ENCODE results near the gene TMEM181. TPM values are rescaled to one million over a fixed set of nuclear protein-coding genes. Genes with fewer than 3 reads are reported as not detected.

The TMEM181 gene
- total RNA-seq, 1 experiment from 2014 or later, result 15.4 TPM

DNA sequence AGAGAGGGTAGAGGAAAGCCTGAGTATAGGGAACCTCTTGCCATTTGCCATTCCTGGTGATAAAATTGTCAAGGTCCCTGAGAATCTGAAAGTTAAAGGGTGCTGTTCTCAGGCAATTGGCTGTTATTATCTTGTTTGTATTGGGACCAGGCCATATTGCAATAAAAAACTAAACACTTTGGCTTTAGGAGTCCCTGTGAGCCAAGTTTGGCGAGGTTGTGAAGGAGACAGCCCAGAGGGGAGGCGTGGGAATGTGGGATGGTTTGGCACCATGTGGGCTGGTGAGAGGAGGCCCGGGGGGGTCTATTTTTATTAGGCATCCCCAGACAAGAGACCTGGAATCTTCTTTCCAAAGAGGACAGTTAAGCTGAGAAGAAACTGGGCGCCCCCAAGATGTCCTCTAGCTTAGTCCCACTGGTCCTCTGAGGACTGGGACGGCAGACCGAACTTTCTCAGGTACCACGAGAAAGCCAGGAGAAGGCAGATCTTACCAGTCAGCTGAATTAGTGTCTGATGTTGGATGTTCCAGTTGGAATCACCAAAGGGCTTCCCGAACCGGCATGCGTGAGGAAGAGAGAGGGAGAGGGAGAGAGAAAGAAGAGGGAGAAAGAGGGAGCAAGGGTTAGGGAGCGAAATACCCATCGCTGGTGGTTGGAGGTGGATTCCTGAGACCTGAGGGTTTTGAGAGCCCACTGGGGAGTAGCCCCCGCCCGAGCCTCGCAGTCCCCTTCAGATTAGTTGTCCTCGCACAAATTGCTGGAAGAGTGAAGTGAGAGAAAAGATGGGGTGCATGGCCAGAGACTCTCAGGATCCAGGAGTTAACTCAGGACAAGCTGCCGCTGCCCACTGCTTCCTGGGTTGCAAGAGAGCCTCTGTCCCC lies 60.3 kb downstream of the TMEM181 start:
- H3K9ac ChIP-seq (ENCODE audit: low read length), result no peak overlapping the region
- H3K79me2 ChIP-seq (ENCODE audit: low read length), result no peaks in the 10 kb centered on the region
- no peak overlapping the region for H3K4me2 ChIP-seq (ENCODE audit: low read depth, low read length, poor library complexity, severe bottlenecking)
- no peak overlapping the region for H3K27ac ChIP-seq (ENCODE audit: low read length)
- H3K9me2 ChIP-seq (replicated peaks; ENCODE audit: insufficient read depth, low read length), result no peaks in the 10 kb centered on the region
- no peaks in the 10 kb centered on the region for H3K4me1 ChIP-seq (ENCODE audit: low read length)
- no peaks in the 10 kb centered on the region for H4K20me1 ChIP-seq (ENCODE audit: insufficient read depth, low read depth, low read length)
- H3K9me3 ChIP-seq (ENCODE audit: low read length), result no peaks in the 10 kb centered on the region
- no peak overlapping the region for H3K4me3 ChIP-seq (ENCODE audit: low read length)
- H3K36me3 ChIP-seq (ENCODE audit: insufficient read depth, low read length), result no peaks in the 10 kb centered on the region
- DNase-seq, result no peak
- H2AFZ ChIP-seq (ENCODE audit: low read length), result no peak overlapping the region
- no peaks in the 10 kb centered on the region for H3K27me3 ChIP-seq (ENCODE audit: low read length)

DNA sequence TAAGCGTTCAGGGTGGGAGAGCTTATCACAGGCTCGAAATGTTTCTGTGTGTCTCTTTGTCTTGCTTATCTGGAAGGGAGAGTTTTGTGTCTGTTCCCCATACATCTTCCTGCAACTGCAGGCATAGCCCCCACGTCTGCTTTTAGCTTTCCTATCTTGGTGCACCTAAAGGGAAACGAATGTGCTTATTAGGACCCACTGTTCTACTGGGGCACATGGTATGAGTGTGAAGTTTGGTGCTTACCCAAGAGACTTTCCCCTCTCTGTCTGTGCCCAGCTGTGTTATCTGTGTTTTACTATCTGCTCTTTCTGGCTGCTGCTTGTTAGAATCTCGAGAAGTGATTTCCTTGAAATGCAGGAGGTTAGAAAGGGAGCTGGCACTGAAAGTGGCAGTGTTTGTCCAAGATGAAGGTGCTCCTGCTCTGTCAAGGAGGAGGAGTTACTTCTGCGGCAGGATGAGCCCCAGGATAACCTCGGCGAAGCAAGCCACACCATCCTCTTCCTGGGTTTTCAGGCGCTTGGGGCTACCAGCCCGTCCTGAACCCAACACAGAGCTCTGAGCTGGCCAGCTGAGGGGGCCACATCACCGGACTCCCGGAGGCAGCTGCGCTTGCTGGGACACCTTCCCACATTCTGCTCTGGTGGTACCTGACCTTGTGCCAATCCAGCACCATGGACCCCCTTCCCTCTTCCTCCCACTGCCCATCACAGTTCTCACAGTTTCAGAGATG lies 61.2 kb downstream of the TMEM181 start:
- no peak overlapping the region for H3K4me2 ChIP-seq (ENCODE audit: low read depth, low read length, poor library complexity, severe bottlenecking)
- no peaks in the 10 kb centered on the region for H3K4me1 ChIP-seq (ENCODE audit: low read length)
- no peaks in the 10 kb centered on the region for H3K9me2 ChIP-seq (replicated peaks; ENCODE audit: insufficient read depth, low read length)
- H3K36me3 ChIP-seq (ENCODE audit: insufficient read depth, low read length), result 0 out of 2 replicates have a peak, but pooled peaks cover 6% of the 10 kb centered on the region
- no peaks in the 10 kb centered on the region for H3K79me2 ChIP-seq (ENCODE audit: low read length)
- no peak overlapping the region for H2AFZ ChIP-seq (ENCODE audit: low read length)
- H3K9ac ChIP-seq (ENCODE audit: low read length), result no peak overlapping the region
- H4K20me1 ChIP-seq (ENCODE audit: insufficient read depth, low read depth, low read length), result no peaks in the 10 kb centered on the region
- no peak overlapping the region for H3K27ac ChIP-seq (ENCODE audit: low read length)
- H3K9me3 ChIP-seq (ENCODE audit: low read length), result no peaks in the 10 kb centered on the region
- no peak for DNase-seq
- H3K27me3 ChIP-seq (ENCODE audit: low read length), result no peaks in the 10 kb centered on the region
- H3K4me3 ChIP-seq (ENCODE audit: low read length), result no peak overlapping the region

- Histone ChIP-seq H3K9ac (ENCODE audit: low read length) (no peak overlapping the region), H3K9me3 (ENCODE audit: low read length) (no peaks in the 10 kb centered on the region), H3K79me2 (ENCODE audit: low read length) (no peaks in the 10 kb centered on the region), H3K4me1 (ENCODE audit: low read length) (no peaks in the 10 kb centered on the region), H3K36me3 (ENCODE audit: insufficient read depth, low read length) (0 out of 2 replicates have a peak, but pooled peaks cover 6% of the 10 kb centered on the region), H3K27me3 (ENCODE audit: low read length) (no peaks in the 10 kb centered on the region), H2AFZ (ENCODE audit: low read length) (no peak overlapping the region), H3K9me2 (replicated peaks; ENCODE audit: insufficient read depth, low read length) (no peaks in the 10 kb centered on the region), H4K20me1 (ENCODE audit: insufficient read depth, low read depth, low read length) (no peaks in the 10 kb centered on the region), H3K27ac (ENCODE audit: low read length) (no peak overlapping the region), H3K4me2 (ENCODE audit: low read depth, low read length, poor library complexity, severe bottlenecking) (no peak overlapping the region), H3K4me3 (ENCODE audit: low read length) (no peak overlapping the region)
- DNase-seq, result no peak
Observed at GRCh38 chr6:158621694-158622544, 62.0 kb downstream of the TMEM181 start.

GRCh38 chr6:158622545-158623190 lies 62.8 kb downstream of the TMEM181 start:
- no peaks in the 10 kb centered on the region for H3K27me3 ChIP-seq (ENCODE audit: low read length)
- H3K4me1 ChIP-seq (ENCODE audit: low read length), result no peaks in the 10 kb centered on the region
- H3K9me2 ChIP-seq (replicated peaks; ENCODE audit: insufficient read depth, low read length), result no peaks in the 10 kb centered on the region
- H4K20me1 ChIP-seq (ENCODE audit: insufficient read depth, low read depth, low read length), result no peaks in the 10 kb centered on the region
- no peak overlapping the region for H3K4me2 ChIP-seq (ENCODE audit: low read depth, low read length, poor library complexity, severe bottlenecking)
- H3K4me3 ChIP-seq (ENCODE audit: low read length), result no peak overlapping the region
- no peaks in the 10 kb centered on the region for H3K9me3 ChIP-seq (ENCODE audit: low read length)
- H2AFZ ChIP-seq (ENCODE audit: low read length), result no peak overlapping the region
- H3K27ac ChIP-seq (ENCODE audit: low read length), result no peak overlapping the region
- no peak overlapping the region for H3K9ac ChIP-seq (ENCODE audit: low read length)
- no peaks in the 10 kb centered on the region for H3K79me2 ChIP-seq (ENCODE audit: low read length)
- no peak for DNase-seq
- H3K36me3 ChIP-seq (ENCODE audit: insufficient read depth, low read length), result 0 out of 2 replicates have a peak, but pooled peaks cover 6% of the 10 kb centered on the region

- Histone ChIP-seq H4K20me1 (ENCODE audit: insufficient read depth, low read depth, low read length) (no peaks in the 10 kb centered on the region), H3K9ac (ENCODE audit: low read length) (no peak overlapping the region), H2AFZ (ENCODE audit: low read length) (no peak overlapping the region), H3K4me3 (ENCODE audit: low read length) (no peak overlapping the region), H3K27ac (ENCODE audit: low read length) (no peak overlapping the region), H3K27me3 (ENCODE audit: low read length) (no peaks in the 10 kb centered on the region), H3K9me3 (ENCODE audit: low read length) (no peaks in the 10 kb centered on the region), H3K9me2 (replicated peaks; ENCODE audit: insufficient read depth, low read length) (no peaks in the 10 kb centered on the region), H3K4me2 (ENCODE audit: low read depth, low read length, poor library complexity, severe bottlenecking) (no peak overlapping the region), H3K36me3 (ENCODE audit: insufficient read depth, low read length) (peaks cover 11% of the 10 kb centered on the region; the same call in 1 of the 2 replicates), H3K4me1 (ENCODE audit: low read length) (peaks cover 6% of the 10 kb centered on the region), H3K79me2 (ENCODE audit: low read length) (no peaks in the 10 kb centered on the region)
- DNase-seq, result no peak
Observed at GRCh38 chr6:158624684-158625682, 65.1 kb downstream of the TMEM181 start.

DNA sequence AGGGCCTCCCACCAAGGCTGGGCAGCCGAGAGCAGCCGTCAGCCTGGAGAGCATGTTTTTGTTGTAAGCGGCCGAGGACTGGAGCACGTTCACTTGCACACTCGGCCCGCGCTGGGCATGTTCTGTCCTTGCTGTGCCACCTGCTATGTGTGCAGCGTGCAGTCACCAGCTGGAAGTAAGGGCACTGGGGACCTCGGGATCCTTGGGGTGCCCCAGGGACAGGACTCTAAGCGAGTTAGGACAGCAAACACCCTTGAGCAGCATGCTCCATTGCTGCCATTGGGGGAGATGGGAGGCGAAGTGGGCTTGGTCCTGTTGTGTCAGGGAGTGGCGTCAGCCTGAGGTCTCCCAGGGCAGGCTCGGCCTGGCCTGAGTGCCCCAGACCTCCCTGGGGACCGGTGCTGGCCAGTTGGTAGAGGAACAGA lies 66.0 kb downstream of the TMEM181 start:
- Histone ChIP-seq H2AFZ (ENCODE audit: low read length) (no peak overlapping the region), H3K27me3 (ENCODE audit: low read length) (no peaks in the 10 kb centered on the region), H3K9me2 (replicated peaks; ENCODE audit: insufficient read depth, low read length) (no peaks in the 10 kb centered on the region), H3K36me3 (ENCODE audit: insufficient read depth, low read length) (peaks cover 12% of the 10 kb centered on the region; the same call in 1 of the 2 replicates), H3K27ac (ENCODE audit: low read length) (no peak overlapping the region), H3K79me2 (ENCODE audit: low read length) (no peaks in the 10 kb centered on the region), H3K4me3 (ENCODE audit: low read length) (no peak overlapping the region), H3K9me3 (ENCODE audit: low read length) (no peaks in the 10 kb centered on the region), H3K4me2 (ENCODE audit: low read depth, low read length, poor library complexity, severe bottlenecking) (no peak overlapping the region), H3K9ac (ENCODE audit: low read length) (no peak overlapping the region), H3K4me1 (ENCODE audit: low read length) (peaks cover 6% of the 10 kb centered on the region), H4K20me1 (ENCODE audit: insufficient read depth, low read depth, low read length) (no peaks in the 10 kb centered on the region)
- DNase-seq, result no peak

Data from Karpas-422 (cell line).